Measurements from ENCODE around the gene TAS2R3.
"Not testable (repeated sequence)": the region's sequence is repeated elsewhere in the genome, so short reads cannot be mapped to it uniquely, and the experiment has no call there.

The TAS2R3 gene

DNA sequence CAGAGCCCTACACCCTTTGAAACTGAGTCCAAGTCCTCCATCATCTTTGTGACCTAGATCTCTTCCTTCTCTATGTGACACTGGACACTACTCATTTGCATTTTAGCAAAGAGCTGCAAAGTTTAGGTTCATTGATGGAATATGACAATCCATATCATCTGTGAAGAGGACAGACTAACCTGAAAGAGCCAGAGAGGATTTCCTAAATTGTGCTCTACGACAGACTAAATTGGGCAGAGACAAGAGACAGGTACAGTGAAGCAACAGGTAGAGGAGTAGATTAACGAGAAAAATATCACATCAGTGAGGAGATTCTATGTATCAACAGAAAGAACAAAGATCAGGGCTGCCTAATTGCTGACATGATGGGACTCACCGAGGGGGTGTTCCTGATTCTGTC is at the start of gene TAS2R3:
Gene TAS2R3, plus strand, starts transcription at position 301 of the 400 bp plus-strand sequence. Its CDS starts 62 bp downstream, at position 363.
- no peak within 1 kb of the TSS for H3K4me3 ChIP-seq (ENCODE audit: low read depth, low read length)

GRCh38 chr7:141714571-141714970 is 49.3 kb upstream of the TAS2R3 start:
- H3K4me3 ChIP-seq (ENCODE audit: low read depth, low read length) = no peak overlapping the region

DNA sequence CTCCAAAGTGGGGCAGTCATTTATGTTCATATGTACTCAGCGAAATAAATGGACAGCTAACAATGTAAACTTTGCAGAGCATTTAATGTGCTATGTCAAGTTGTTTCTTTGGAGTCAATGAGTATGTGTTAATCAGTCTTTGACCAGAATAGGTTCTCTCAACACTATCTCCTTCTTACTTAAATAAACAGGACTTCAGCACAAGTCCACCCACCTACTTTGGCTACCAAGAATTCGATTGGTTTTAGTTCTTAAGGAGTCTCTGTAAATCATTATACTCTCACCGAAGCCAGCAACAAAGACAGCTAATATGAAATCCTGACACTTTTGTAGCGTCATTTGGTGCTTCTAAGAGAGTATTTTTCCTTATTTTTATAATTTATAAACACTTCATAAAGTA is 48.9 kb upstream of the TAS2R3 start:
- no peak overlapping the region for H3K4me3 ChIP-seq (ENCODE audit: low read depth, low read length)

GRCh38 chr7:141715794-141716689 is 47.9 kb upstream of the TAS2R3 start:
- no peak overlapping the region for H3K4me3 ChIP-seq (ENCODE audit: low read depth, low read length)

GRCh38 chr7:141717450-141717849 is 46.4 kb upstream of the TAS2R3 start:
- no peak overlapping the region for H3K4me3 ChIP-seq (ENCODE audit: low read depth, low read length)

- no peak overlapping the region for H3K4me3 ChIP-seq (ENCODE audit: low read depth, low read length)
Observed at GRCh38 chr7:141722529-141722928, 41.4 kb upstream of the TAS2R3 start.

- no peak overlapping the region for H3K4me3 ChIP-seq (ENCODE audit: low read depth, low read length)
Observed at GRCh38 chr7:141729020-141729419, 34.9 kb upstream of the TAS2R3 start.

- H3K4me3 ChIP-seq (ENCODE audit: low read depth, low read length) = no peak overlapping the region
Observed at GRCh38 chr7:141731476-141732149, 32.3 kb upstream of the TAS2R3 start.

GRCh38 chr7:141737118-141737835 is 26.6 kb upstream of the TAS2R3 start:
- H3K4me3 ChIP-seq (ENCODE audit: low read depth, low read length) = peak overlapping the region; percentile 100

DNA sequence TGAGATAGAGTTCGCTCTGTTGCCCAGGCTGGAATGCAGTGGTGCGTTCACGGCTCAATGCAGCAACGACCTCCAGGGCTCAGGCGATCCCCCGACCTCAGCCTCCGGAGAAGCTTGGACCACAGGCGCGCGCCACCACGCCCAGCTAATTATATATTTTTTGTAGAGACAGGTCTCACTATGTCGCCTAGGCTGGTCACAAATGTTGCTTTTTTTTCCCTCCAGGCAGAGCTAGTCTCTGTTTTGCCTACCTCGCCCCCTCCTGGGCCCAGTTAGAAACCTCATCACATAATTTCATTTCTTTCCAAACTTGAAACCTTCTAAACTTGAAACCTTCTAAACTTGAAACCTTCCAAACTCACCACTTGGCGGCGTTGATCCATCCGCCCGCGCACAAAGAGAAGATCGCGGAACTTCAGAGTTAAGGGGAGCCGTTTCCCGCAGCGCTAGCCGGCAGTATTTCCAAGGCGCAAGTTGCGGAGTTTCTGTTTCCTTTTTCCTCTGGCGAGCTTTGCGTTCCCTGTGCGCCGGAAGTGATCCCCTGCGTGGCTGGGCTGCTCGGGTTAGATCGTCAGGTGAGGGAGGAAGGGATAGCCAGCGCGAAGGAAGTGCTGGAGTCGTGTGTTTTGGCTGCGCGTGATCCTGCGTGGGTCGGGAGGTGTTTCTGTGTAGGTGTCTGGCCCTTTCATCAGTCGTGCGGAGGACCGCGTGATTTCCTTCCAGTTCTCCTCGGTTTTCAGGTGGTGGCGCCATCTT is 25.9 kb upstream of the TAS2R3 start, which contains the start of gene SSBP1:
Gene SSBP1, plus strand, starts transcription at position 523 of the 756 bp plus-strand sequence. CDS start 809 bp downstream, outside the sequence.
- H3K4me3 ChIP-seq (ENCODE audit: low read depth, low read length) = peak within 1 kb of the TSS; percentile 100

DNA sequence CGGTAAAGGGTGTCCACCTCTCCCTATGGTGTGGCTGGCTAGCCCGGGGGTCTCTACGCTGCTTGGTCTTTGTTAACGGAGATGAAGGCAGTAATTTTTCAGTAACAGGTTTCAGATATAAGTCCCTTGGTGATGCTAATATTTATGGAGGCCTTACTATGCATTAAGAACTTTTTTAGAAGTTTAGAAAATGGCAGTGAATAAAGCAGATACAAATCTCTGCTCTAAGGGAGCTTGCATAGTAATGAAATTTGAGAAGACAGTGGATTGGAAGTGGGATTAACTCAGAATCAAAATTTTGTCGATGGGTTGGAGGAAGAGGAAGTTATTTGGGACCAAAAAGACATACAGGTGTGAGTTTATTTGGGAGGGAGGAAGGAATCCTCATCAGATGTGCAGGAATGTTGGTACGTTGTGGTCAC is 25.3 kb upstream of the TAS2R3 start:
- H3K4me3 ChIP-seq (ENCODE audit: low read depth, low read length) = peak overlapping the region; percentile 100

DNA sequence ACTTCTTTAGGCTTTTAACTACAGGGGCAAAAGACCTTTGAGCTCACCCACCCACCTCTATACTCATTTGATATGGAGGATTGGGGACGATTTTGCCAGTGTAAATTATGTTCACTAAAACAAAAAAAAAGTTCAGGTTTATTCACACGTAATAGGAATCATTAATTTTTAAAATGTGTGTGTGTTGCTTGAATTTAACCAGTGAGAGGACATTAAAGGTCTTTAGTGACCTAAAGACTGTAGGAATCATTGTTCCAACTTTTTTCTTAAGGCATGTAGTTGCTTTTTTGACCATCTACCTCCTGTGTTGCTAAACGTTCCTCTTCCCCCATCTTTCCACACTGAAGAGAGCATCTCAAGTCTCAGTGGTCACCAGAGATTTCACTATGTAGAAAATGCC is 24.6 kb upstream of the TAS2R3 start:
- peak overlapping the region; percentile 100 for H3K4me3 ChIP-seq (ENCODE audit: low read depth, low read length)

DNA sequence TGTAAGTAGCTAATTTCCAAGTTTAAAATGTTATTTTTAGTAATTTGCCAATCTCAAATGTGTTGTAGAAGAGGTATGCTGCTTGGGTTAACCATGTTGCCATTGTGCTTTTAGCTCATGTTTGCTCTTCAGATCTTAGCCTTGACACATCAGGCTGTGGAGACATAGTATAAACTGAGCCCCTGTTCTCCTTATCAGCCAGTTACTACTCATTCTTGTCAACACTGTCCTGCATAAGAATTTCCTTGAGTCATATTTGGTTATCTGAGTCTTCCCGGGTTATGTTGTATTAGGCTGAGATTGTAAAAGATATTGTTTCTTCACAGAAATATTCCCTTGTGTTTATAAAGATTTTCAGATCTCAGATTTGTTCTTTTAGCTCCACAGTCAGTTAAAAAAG is 21.7 kb upstream of the TAS2R3 start:
- H3K4me3 ChIP-seq (ENCODE audit: low read depth, low read length) = no peak overlapping the region

DNA sequence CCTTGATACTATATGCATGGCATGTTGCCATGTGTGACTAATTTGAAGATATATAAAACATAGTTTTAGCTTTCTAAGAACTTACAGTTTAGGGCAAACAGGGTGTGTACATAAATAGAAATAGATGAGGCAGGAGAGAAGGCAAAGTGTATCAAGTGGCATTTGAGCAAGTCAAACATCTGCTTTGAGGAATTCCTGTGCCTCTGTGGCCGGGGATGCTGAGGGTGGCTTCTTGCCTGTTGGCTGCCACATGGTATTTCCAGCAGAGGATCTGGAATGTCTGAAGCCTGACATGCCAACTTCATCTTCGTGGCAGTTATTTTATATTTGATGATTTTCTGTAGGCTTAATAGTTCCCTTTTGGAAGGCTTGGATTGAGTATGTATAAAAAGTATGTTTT is 19.8 kb upstream of the TAS2R3 start:
- no peak overlapping the region for H3K4me3 ChIP-seq (ENCODE audit: low read depth, low read length)

- H3K4me3 ChIP-seq (ENCODE audit: low read depth, low read length) = no peak overlapping the region
Observed at GRCh38 chr7:141748396-141748795, 15.5 kb upstream of the TAS2R3 start.

GRCh38 chr7:141751904-141752303 is 12.0 kb upstream of the TAS2R3 start:
- H3K4me3 ChIP-seq (ENCODE audit: low read depth, low read length) = not testable (repeated sequence)

- no peak overlapping the region for H3K4me3 ChIP-seq (ENCODE audit: low read depth, low read length)
Observed at GRCh38 chr7:141752634-141753033, 11.3 kb upstream of the TAS2R3 start.

DNA sequence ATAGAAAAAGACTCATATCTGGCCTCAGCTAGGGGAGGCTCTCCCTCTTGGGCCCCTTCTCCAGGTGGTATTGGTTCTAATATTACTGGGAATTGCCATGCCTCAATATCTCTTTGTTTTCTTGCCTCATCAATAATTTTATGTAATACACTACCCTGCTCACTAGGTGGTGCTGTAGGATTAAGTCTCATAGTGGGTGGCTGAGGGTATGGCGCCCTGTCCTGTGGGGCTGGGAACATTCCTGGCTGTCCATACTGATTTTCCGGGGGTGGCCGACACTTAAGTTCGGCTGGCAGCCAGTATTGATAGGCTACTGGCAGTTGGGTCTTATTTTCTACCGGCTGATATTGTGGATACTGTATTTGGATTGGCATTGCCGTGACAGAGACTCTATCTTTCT is 9.0 kb upstream of the TAS2R3 start:
- H3K4me3 ChIP-seq (ENCODE audit: low read depth, low read length) = no peak overlapping the region

DNA sequence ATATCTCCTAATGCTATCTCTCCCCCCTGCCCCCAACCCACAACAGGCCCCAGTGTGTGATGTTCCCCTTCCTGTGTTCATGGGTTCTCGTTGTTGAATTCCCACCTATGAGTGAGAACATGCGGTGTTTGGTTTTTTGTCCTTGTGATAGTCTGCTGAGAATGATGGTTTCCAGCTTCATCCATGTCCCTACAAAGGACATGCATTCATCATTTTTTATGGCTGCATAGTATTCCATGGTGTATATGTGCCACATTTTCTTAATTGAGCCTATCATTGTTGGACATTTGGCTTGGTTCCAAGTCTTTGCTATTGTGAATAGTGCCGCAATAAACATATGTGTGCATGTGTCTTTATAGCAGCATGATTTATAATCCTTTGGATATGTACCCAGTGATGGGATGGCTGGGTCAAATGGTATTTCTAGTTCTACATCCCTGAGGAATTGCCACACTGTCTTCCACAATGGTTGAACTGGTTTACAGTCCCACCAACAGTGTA is 6.2 kb downstream of the TAS2R3 start:
- not testable (repeated sequence) for H3K4me3 ChIP-seq (ENCODE audit: low read depth, low read length)

DNA sequence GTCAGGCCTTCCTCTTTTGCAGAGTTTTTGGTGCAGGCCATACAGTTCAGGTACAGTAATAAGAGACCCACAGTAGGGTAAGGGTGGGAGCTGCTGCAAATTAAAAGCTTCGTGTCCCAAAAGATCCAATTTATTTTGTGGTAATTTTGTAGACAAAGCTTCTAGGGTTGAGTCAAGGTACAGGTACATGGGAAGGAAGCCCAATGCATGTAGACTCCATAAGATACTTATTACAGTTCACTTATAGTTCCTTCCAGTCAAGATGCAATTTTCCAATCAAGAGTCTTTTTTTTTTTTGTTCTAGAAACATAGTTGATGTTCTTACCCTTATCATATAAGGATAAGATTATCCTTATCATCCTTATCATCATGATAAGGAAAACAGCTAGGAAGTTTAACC is 12.5 kb downstream of the TAS2R3 start, which contains the start of gene TAS2R4:
Gene TAS2R4, plus strand, starts transcription at position 301 of the 400 bp plus-strand sequence. CDS start 1,815 bp downstream, outside the sequence.
- no peak within 1 kb of the TSS for H3K4me3 ChIP-seq (ENCODE audit: low read depth, low read length)

Data from iPS-11a (cell line).